HuH-7 (cell line): ENCODE data around the gene PPP1R7.
"Not testable (repeated sequence)": the region's sequence is repeated elsewhere in the genome, so short reads cannot be mapped to it uniquely, and the experiment has no call there.

ENCODE experiments used
- DNase-seq: peaks from one replicate; pipeline ENCODE4 v3.0.0; 2011; ENCODE audit warnings: low spot score

The PPP1R7 gene

GRCh38 chr2:241195506-241196130, 45.4 kb downstream of the PPP1R7 start:
- no peak for DNase-seq

- DNase-seq = not testable (repeated sequence)
Observed at GRCh38 chr2:241197246-241197645, 47.0 kb downstream of the PPP1R7 start.

- no peak for DNase-seq
Observed at GRCh38 chr2:241197947-241198346, 47.7 kb downstream of the PPP1R7 start.

- DNase-seq = no peak
Observed at GRCh38 chr2:241198381-241199279, 48.4 kb downstream of the PPP1R7 start.

DNA sequence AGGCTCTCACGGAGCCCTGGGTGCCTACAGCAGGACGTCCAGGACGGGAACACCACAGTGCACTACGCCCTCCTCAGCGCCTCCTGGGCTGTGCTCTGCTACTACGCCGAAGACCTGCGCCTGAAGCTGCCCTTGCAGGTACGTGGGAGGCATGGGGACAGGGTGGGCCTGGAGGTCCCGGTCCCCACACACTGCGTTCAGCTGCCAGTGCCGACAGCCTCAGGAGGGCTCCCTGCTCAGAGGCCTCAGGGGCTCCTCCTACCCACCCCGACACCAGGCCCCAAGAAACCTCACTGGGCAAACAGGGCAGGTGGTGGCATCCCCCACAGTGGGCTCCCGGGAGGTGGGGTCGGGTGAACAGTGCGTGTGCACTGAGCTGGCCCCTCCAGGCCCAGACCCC, 49.0 kb downstream of the PPP1R7 start:
- no peak for DNase-seq

DNA sequence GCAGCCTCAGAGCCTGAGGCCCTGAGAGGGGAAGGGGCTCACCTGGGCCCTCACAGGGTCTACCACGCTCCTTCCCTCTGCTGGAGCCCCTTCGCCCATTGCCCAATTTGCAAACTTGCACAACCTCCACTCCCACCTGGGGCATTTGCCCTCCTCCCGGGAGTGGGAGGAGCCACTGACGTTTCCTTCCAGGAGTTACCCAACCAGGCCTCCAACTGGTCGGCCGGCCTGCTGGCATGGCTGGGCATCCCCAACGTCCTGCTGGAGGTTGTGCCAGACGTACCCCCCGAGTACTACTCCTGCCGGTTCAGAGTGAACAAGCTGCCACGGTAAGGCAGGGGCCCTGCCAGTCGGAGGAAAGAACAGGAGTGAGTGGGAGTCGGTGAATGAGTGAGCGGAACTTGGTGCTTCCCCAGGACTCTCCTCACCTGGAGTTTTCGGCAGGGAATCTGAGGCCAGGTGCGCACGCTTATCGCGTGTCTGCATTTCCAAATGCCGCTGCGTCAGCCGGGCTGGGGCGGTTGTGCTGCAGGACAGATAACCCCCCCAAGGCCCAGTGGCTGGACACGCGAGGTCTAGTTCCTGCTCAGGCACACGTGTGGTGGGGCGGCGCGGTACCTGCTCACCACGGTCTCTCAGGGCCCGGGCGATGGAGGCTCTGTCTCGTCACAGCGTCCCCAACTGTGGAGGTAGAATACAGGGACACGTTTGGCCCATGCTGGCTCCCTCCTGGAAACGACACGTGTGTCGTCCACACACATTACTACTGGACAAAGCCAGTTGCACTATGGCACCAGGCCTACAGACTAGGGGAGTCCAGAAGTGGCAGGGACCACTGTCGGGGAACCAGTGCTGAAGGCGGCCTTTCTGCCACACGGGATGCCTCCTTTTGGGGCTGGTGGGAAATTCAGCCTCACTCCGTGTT, 49.9 kb downstream of the PPP1R7 start:
- no peak for DNase-seq

GRCh38 chr2:241200822-241201395, 50.6 kb downstream of the PPP1R7 start:
- no peak for DNase-seq

DNA sequence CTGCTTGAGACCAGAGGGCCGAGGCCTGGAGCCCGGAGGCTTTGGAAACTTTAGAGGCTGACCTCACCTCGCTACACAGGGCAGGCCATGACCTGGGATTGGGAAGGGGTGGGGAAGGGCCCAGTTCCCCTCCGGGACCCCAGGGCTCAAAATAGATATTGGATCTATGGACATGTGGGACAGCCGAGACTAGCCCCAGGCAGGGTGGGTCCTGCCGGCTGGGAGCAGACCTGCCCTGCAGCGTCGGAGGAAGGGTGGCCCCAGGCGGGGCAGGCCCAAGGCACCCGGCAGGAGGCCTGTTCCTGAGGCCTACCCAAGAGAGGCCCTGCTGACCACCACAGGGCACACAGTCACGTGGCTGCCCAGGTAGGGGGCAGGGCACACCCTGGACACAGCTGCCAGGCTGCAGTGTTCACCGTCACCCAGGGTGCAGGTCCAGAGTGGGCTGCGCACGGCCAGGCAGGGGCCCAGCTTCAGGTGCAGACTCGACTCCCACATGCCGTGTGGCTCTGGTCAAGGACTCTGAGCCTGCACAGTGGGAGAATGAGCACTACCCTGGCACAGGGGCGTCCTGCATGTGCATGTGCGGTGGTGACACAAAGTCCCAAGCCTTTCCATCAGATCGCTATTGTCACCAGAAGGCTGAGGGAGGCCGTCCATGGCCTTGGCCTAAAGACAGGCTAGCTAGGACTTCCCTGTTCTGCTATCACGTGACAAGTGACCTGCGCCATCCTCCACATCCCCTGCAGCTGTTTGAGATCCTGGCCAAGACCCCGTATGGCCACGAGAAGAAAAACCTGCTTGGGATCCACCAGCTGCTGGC, 51.4 kb downstream of the PPP1R7 start:
- DNase-seq = no peak

GRCh38 chr2:241202268-241202585, 52.0 kb downstream of the PPP1R7 start:
- no peak for DNase-seq

GRCh38 chr2:241202681-241203080, 52.4 kb downstream of the PPP1R7 start:
- DNase-seq = no peak

DNA sequence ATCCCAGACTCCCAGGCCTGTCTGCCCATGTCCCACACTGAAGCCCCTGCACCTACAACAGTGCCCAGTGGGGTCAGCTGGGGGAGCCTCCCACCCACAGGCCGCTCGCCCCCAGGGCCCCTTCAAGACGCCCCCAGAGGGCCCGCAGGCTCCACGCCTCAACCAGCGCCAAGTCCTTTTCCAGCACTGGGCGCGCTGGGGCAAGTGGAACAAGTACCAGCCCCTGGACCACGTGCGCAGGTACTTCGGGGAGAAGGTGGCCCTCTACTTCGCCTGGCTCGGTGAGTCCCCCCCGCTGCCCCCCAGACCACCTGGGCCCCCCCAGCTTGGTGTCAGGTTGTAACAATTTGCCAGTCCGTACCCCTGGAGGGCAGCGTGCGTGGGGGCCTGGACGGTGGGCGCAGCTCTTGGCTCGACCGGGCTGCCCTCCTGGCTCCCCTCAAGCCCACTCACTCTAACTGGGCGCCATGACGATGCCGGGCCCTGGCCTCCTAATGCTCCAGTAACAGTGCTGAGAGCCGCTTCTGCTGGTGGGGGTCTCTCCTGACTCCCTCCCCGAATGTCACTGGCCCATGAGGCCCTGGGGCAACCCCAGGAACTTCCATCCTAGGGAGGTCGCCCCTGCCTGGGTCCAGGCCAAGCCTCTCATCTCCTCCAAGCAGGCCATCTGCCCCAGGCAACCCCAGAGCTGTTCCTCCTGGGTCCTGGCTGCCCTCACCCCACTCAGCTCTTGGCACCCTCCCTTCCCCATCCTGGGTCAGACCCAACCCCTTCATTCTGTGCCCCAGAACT, 53.1 kb downstream of the PPP1R7 start:
- DNase-seq = no peak

GRCh38 chr2:241204010-241204384, 53.7 kb downstream of the PPP1R7 start:
- DNase-seq = no peak

DNA sequence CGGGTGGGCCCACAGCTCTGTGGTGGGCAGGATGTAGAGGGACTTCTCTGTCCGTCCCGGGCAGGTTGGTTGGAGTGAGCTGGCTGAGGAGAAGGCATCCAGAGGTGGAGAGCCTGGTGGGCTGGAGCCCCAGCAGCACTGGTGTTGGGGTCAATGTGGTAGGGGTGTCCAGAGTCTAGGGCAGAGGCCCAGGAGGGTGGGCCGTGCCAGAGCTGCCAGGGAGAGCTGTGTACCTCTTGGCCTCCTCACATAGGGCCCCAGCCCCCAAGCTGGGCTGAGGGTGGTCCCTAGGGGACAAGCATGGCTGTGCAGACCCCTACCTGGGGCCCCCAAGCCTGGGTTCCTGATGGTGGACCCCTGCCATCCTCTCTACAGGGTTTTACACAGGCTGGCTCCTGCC, 54.2 kb downstream of the PPP1R7 start:
- no peak for DNase-seq

GRCh38 chr2:241205086-241205485, 54.8 kb downstream of the PPP1R7 start:
- no peak for DNase-seq

GRCh38 chr2:241207151-241207550, 56.9 kb downstream of the PPP1R7 start:
- DNase-seq = no peak

DNA sequence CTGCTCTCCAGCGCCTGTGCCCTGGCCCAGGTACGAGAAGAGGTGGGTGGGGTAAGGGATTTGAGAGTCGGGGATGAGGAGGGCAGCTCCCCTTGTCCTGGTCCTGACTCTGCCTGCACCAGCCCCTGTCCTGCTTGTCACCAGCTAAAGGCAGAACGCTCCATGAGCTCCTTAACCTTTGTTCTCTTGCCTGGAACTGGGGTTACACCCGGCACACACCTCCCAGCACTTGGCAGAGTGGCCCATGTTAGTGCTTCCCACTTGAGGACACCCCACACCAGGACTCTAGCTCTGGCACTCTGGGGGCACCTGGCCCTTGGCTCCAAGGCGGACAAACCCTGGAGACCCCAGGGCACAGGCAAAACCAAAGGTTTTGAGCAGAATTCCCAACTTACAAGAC, 57.4 kb downstream of the PPP1R7 start:
- no peak for DNase-seq

DNA sequence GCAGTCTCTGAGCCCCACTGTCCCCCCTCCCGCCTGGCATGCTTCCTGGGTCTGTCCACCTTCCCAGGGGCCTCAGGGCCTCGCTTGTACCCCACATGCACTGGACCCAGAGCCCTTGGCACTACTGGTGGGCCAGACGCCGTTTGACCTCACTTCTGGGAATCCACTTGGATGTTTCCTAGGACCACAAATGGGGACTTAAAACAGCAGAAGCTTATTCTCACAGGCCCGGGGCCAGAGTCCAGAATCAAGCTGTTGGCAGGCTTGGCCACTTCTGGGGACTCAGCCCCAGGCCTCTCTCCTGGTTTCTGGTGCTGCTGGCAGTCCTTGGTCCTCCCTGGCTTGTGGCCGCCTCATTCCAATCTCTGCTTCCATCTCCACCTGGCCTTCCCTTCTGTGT, 57.8 kb downstream of the PPP1R7 start:
- no peak for DNase-seq

GRCh38 chr2:241209271-241209670, 59.0 kb downstream of the PPP1R7 start:
- DNase-seq = no peak

GRCh38 chr2:241211276-241211675, 61.0 kb downstream of the PPP1R7 start:
- no peak for DNase-seq

GRCh38 chr2:241213041-241213440, 62.8 kb downstream of the PPP1R7 start:
- no peak for DNase-seq

DNA sequence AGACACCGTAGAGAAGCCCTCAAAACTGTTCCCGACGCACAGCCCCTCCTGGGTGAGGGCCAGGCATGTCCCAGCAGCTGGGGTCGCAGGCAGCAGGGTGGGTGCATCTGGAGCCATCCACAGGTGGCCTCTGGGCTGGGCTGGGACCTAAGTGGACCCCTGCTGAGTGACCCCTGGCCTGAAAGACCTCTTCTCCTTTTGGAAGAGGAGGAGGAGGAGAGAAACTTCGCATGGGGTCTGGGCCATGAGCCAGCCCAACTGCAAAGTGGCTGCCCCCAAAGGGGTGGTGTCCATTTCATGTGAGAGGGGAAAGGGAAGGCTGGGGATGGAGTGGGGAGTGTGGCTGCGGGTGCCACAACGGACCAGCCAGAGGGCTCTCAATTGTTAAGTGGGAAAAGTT, 63.3 kb downstream of the PPP1R7 start:
- no peak for DNase-seq
